Activated CD8-positive, alpha-beta T cell treated with anti-CD3 and anti-CD28 coated beads, Interleukin-2, amount 10 ng/mL, durations not matched to agents 7 days and 5 days (primary cell): Measurements from ENCODE around the gene RAB17. TPM values are rescaled to one million over a fixed set of nuclear protein-coding genes. Genes with fewer than 3 reads are reported as not detected.

Source experiments
- ATAC-seq: fragments of 150-1000 bp; cut with Tn5 transposase; one replicate; pipeline ENCODE4 v1.10.0; 2021; ENCODE audit warnings: moderate library complexity
- CTCF ChIA-PET: fragments of 350-600 bp; sonication (Branson Sonifier 250); formaldehyde crosslinking; loops from one replicate; lab custom pipeline; 2021; ENCODE audit warnings: antibody characterized with exemption; lab: Charles Lee
- POLR2A ChIA-PET: fragments of 350-600 bp; sonication (Branson Sonifier 250); formaldehyde crosslinking; loops from one replicate; lab custom pipeline; 2021; ENCODE audit warnings: antibody characterized with exemption; lab: Charles Lee
- DNase-seq: peaks from one replicate; pipeline ENCODE4 v3.0.0-alpha.2; 2020
- H3K27ac Mint-ChIP-seq: one replicate; pipeline ENCODE4 v1.8.0; 2021; ENCODE audit warnings: mild to moderate bottlenecking, mixed read lengths
- H3K27me3 Mint-ChIP-seq: one replicate; pipeline ENCODE4 v1.8.0; 2021; ENCODE audit warnings: low read depth, mixed read lengths
- H3K36me3 Mint-ChIP-seq: one replicate; pipeline ENCODE4 v1.8.0; 2021; ENCODE audit warnings: low read depth, mixed read lengths
- H3K4me1 Mint-ChIP-seq: one replicate; pipeline ENCODE4 v1.8.0; 2021; ENCODE audit warnings: low read depth, mixed read lengths
- H3K4me3 Mint-ChIP-seq: one replicate; pipeline ENCODE4 v1.8.0; 2021; ENCODE audit warnings: mild to moderate bottlenecking, mixed read lengths
- H3K9me3 Mint-ChIP-seq: one replicate; pipeline ENCODE4 v1.8.0; 2022; ENCODE audit warnings: mixed read lengths; ENCODE audit not compliant: insufficient read depth
- total RNA-seq, 2 experiments: library from RNA; stranded (reverse); gene quantifications; one replicate each; pipeline ENCODE4 v1.2.3, GENCODE V29; 2021

The RAB17 gene
- total RNA-seq, 2 experiments from 2014 or later: 0.16 to 0.61 TPM

GRCh38 chr2:237565974-237566373, 24.6 kb downstream of the RAB17 start:
- no peak overlapping the region for H3K27ac Mint-ChIP-seq
- H3K4me1 Mint-ChIP-seq: no peaks in the 10 kb centered on the region
- ChIA-PET CTCF (interaction anchor here (1.3 kb wide), 1 partner anchor 53 kb away, joined by 3 read pairs; no protein-coding TSS in a partner anchor), POLR2A (no interaction called here)
- no peaks in the 10 kb centered on the region for H3K36me3 Mint-ChIP-seq
- no peaks in the 10 kb centered on the region for H3K27me3 Mint-ChIP-seq
- no peaks in the 10 kb centered on the region for H3K9me3 Mint-ChIP-seq
- ATAC-seq (no peak), DNase-seq (no peak)
- no peak overlapping the region for H3K4me3 Mint-ChIP-seq

- no peak overlapping the region for H3K27ac Mint-ChIP-seq
- ChIA-PET CTCF (no interaction called here), POLR2A (no interaction called here)
- no peaks in the 10 kb centered on the region for H3K9me3 Mint-ChIP-seq
- ATAC-seq: no peak
- H3K4me3 Mint-ChIP-seq: no peak overlapping the region
- DNase-seq: no peak
- no peaks in the 10 kb centered on the region for H3K27me3 Mint-ChIP-seq
- H3K36me3 Mint-ChIP-seq: no peaks in the 10 kb centered on the region
- no peaks in the 10 kb centered on the region for H3K4me1 Mint-ChIP-seq
These were observed 25.9 kb downstream of the RAB17 start for GRCh38 chr2:237564526-237565131.

- H3K4me1 Mint-ChIP-seq: no peaks in the 10 kb centered on the region
- ATAC-seq: no peak
- POLR2A ChIA-PET: no interaction called here
These were observed 26.7 kb downstream of the RAB17 start for GRCh38 chr2:237563816-237564215.

GRCh38 chr2:237561221-237561620, 29.3 kb downstream of the RAB17 start:
- no peak overlapping the region for H3K4me3 Mint-ChIP-seq
- peaks cover 11% of the 10 kb centered on the region for H3K4me1 Mint-ChIP-seq
- CTCF ChIA-PET: interaction anchor here (3.2 kb wide), 1 partner anchor 11 kb away, joined by 14 read pairs; no protein-coding TSS in a partner anchor
- POLR2A ChIA-PET: no interaction called here
- no peaks in the 10 kb centered on the region for H3K36me3 Mint-ChIP-seq
- peaks cover 1% of the 10 kb centered on the region for H3K27me3 Mint-ChIP-seq
- ATAC-seq (no peak), DNase-seq (no peak)
- peaks cover 2% of the 10 kb centered on the region for H3K9me3 Mint-ChIP-seq
- no peak overlapping the region for H3K27ac Mint-ChIP-seq

More at GRCh38 chr2:237563816-237564215, 26.7 kb downstream of the RAB17 start:
- DNase-seq: no peak
- H3K9me3 Mint-ChIP-seq: no peaks in the 10 kb centered on the region
- H3K27ac Mint-ChIP-seq: no peak overlapping the region
- H3K27me3 Mint-ChIP-seq: no peaks in the 10 kb centered on the region
- CTCF ChIA-PET: interaction anchor here (3.2 kb wide), 1 partner anchor 8 kb away, joined by 14 read pairs; no protein-coding TSS in a partner anchor
- H3K36me3 Mint-ChIP-seq: no peaks in the 10 kb centered on the region
- no peak overlapping the region for H3K4me3 Mint-ChIP-seq

- POLR2A ChIA-PET: interaction anchor here (0.5 kb wide), 1 partner anchor 22 kb away, joined by 3 read pairs; no protein-coding TSS in a partner anchor
- CTCF ChIA-PET: interaction anchor here (3.5 kb wide), 1 partner anchor 14 kb away, joined by 15 read pairs; no protein-coding TSS in a partner anchor
- no peak overlapping the region for H3K4me3 Mint-ChIP-seq
- peaks cover 11% of the 10 kb centered on the region for H3K4me1 Mint-ChIP-seq
- DNase-seq (no peak), ATAC-seq (no peak)
- H3K9me3 Mint-ChIP-seq: peaks cover 15% of the 10 kb centered on the region
- no peak overlapping the region for H3K27ac Mint-ChIP-seq
- peaks cover 4% of the 10 kb centered on the region for H3K27me3 Mint-ChIP-seq
- no peaks in the 10 kb centered on the region for H3K36me3 Mint-ChIP-seq
These were observed 31.4 kb downstream of the RAB17 start for GRCh38 chr2:237558961-237559641.

GRCh38 chr2:237557633-237558015, 32.9 kb downstream of the RAB17 start:
- H3K27ac Mint-ChIP-seq: no peak overlapping the region
- CTCF ChIA-PET: interaction anchor here (0.5 to 3.5 kb wide), 3 partner anchors 15 to 50 kb away, joined by 3 to 15 read pairs (median 4); no protein-coding TSS in a partner anchor
- H3K4me1 Mint-ChIP-seq: peaks cover 11% of the 10 kb centered on the region
- ATAC-seq (no peak), DNase-seq (no peak)
- no peak overlapping the region for H3K4me3 Mint-ChIP-seq
- H3K27me3 Mint-ChIP-seq: peaks cover 4% of the 10 kb centered on the region
- POLR2A ChIA-PET: no interaction called here
- peaks cover 19% of the 10 kb centered on the region for H3K9me3 Mint-ChIP-seq
- H3K36me3 Mint-ChIP-seq: no peaks in the 10 kb centered on the region

- peaks cover 4% of the 10 kb centered on the region for H3K27me3 Mint-ChIP-seq
- POLR2A ChIA-PET: no interaction called here
- H3K36me3 Mint-ChIP-seq: no peaks in the 10 kb centered on the region
- H3K27ac Mint-ChIP-seq: no peak overlapping the region
- H3K4me1 Mint-ChIP-seq: peaks cover 11% of the 10 kb centered on the region
- no peak overlapping the region for H3K4me3 Mint-ChIP-seq
- ATAC-seq: peak; percentile 55
- CTCF ChIA-PET: interaction anchor here (3.5 kb wide), 1 partner anchor 16 kb away, joined by 15 read pairs; no protein-coding TSS in a partner anchor
- no peak for DNase-seq
- H3K9me3 Mint-ChIP-seq: peaks cover 19% of the 10 kb centered on the region
These were observed 33.5 kb downstream of the RAB17 start for GRCh38 chr2:237556773-237557632.

- POLR2A ChIA-PET: interaction anchor here (0.6 kb wide), 1 partner anchor 39 kb away, joined by 3 read pairs; no protein-coding TSS in a partner anchor
- Mint-ChIP-seq H3K27ac (no peak overlapping the region), H3K9me3 (peaks cover 19% of the 10 kb centered on the region), H3K27me3 (peaks cover 4% of the 10 kb centered on the region), H3K36me3 (no peaks in the 10 kb centered on the region), H3K4me1 (peaks cover 11% of the 10 kb centered on the region), H3K4me3 (no peak overlapping the region)
- ATAC-seq: no peak
- DNase-seq: no peak
- CTCF ChIA-PET: interaction anchor here (1.1 to 1.4 kb wide), 3 partner anchors 17 to 134 kb away, joined by 3 to 4 read pairs (median 4); no protein-coding TSS in a partner anchor
These were observed 35.0 kb downstream of the RAB17 start for GRCh38 chr2:237555560-237555959.

GRCh38 chr2:237553948-237554347, 36.6 kb downstream of the RAB17 start:
- Mint-ChIP-seq H3K36me3 (no peaks in the 10 kb centered on the region), H3K27ac (no peak overlapping the region), H3K9me3 (peaks cover 19% of the 10 kb centered on the region), H3K27me3 (peaks cover 4% of the 10 kb centered on the region), H3K4me1 (peaks cover 11% of the 10 kb centered on the region), H3K4me3 (no peak overlapping the region)
- ATAC-seq (no peak), DNase-seq (no peak)
- CTCF ChIA-PET: interaction anchor here (1.4 kb wide), 1 partner anchor 41 kb away, joined by 3 read pairs; no protein-coding TSS in a partner anchor
- POLR2A ChIA-PET: no interaction called here

GRCh38 chr2:237552908-237553307, 37.6 kb downstream of the RAB17 start:
- peaks cover 4% of the 10 kb centered on the region for H3K27me3 Mint-ChIP-seq
- H3K27ac Mint-ChIP-seq: no peak overlapping the region
- POLR2A ChIA-PET: no interaction called here
- ATAC-seq (no peak), DNase-seq (no peak)
- CTCF ChIA-PET: no interaction called here
- H3K4me3 Mint-ChIP-seq: no peak overlapping the region
- H3K36me3 Mint-ChIP-seq: no peaks in the 10 kb centered on the region
- H3K9me3 Mint-ChIP-seq: peaks cover 19% of the 10 kb centered on the region
- peaks cover 9% of the 10 kb centered on the region for H3K4me1 Mint-ChIP-seq

- Mint-ChIP-seq H3K4me3 (no peak overlapping the region), H3K4me1 (no peaks in the 10 kb centered on the region), H3K9me3 (peaks cover 16% of the 10 kb centered on the region), H3K36me3 (no peaks in the 10 kb centered on the region), H3K27me3 (peaks cover 2% of the 10 kb centered on the region), H3K27ac (no peak overlapping the region)
- CTCF ChIA-PET: interaction anchor here (1.5 kb wide), 1 partner anchor 20 kb away, joined by 3 read pairs; no protein-coding TSS in a partner anchor
- POLR2A ChIA-PET: no interaction called here
- no peak for DNase-seq
- no peak for ATAC-seq
These were observed 39.4 kb downstream of the RAB17 start for GRCh38 chr2:237551071-237551574.
